K562 (cell line): ENCODE measurements around the gene LRRC4. TPM values are rescaled to one million over a fixed set of nuclear protein-coding genes. Genes with fewer than 3 reads are reported as not detected.

Source experiments
- BRF1 ChIP-seq: IDR thresholded peaks from 3 replicates; pipeline ENCODE4 v1.6.1; 2011; ENCODE audit warnings: borderline replicate concordance, mild to moderate bottlenecking; ENCODE audit not compliant: insufficient read length; ENCODE audit errors: extremely low read depth
- CBFA2T2 ChIP-seq: fragments of 450-650 bp; conservative IDR thresholded peaks from 2 replicates; pipeline ENCODE4 v1.6.1; 2017; ENCODE audit warnings: mild to moderate bottlenecking
- CCNT2 ChIP-seq: IDR thresholded peaks from 2 replicates; pipeline ENCODE4 v1.6.1; 2011; ENCODE audit warnings: borderline replicate concordance, low read depth, mild to moderate bottlenecking, moderate library complexity, mixed read lengths, low read length; ENCODE audit not compliant: insufficient read length; ENCODE audit errors: extremely low read depth
- CGGBP1 ChIP-seq: fragments of 250-450 bp; sonication (Bioruptor Pico); IDR thresholded peaks from 2 replicates; pipeline ENCODE4 v1.9.0; 2021; ENCODE audit warnings: mild to moderate bottlenecking
- DNMT1 ChIP-seq: fragments of 450-650 bp; IDR thresholded peaks from 2 replicates; pipeline ENCODE4 v1.6.1; 2016; ENCODE audit warnings: antibody characterized with exemption, mild to moderate bottlenecking
- ELF4 ChIP-seq: fragments of 450-650 bp; formaldehyde crosslinking; IDR thresholded peaks from 2 replicates; pipeline ENCODE4 v1.4.0; 2022; ENCODE audit warnings: missing genetic modification characterization
- EWSR1 ChIP-seq: fragments of 450-650 bp; IDR thresholded peaks from 2 replicates; pipeline ENCODE4 v1.6.1; 2018; ENCODE audit warnings: borderline replicate concordance, mild to moderate bottlenecking, low read depth, moderate library complexity; ENCODE audit not compliant: partially characterized antibody
- GTF2E2 ChIP-seq: fragments of 200-800 bp; sonication (Bioruptor generic); IDR thresholded peaks from 2 replicates; pipeline ENCODE4 v1.6.1; 2016; ENCODE audit warnings: missing genetic modification characterization, missing compliant biosample characterization
- HDGF ChIP-seq: fragments of 450-650 bp; IDR thresholded peaks from 2 replicates; pipeline ENCODE4 v1.6.1; 2016
- HES1 ChIP-seq: fragments of 450-650 bp; IDR thresholded peaks from 2 replicates; pipeline ENCODE4 v1.6.1; 2016; ENCODE audit warnings: low read depth, mild to moderate bottlenecking, moderate library complexity
- HOXB6 ChIP-seq: fragments of 250-450 bp; sonication (Bioruptor Pico); IDR thresholded peaks from 2 replicates; pipeline ENCODE4 v1.5.1; 2022; ENCODE audit warnings: mild to moderate bottlenecking, borderline replicate concordance
- JUNB ChIP-seq: fragments of 450-650 bp; formaldehyde crosslinking; conservative IDR thresholded peaks from 2 replicates; pipeline ENCODE4 v1.4.0; 2020; ENCODE audit warnings: mild to moderate bottlenecking
- MCM5 ChIP-seq: fragments of 450-650 bp; IDR thresholded peaks from 2 replicates; pipeline ENCODE4 v1.6.1; 2016; ENCODE audit warnings: low read depth
- MECOM ChIP-seq: fragments of 250-450 bp; sonication (Bioruptor Pico); IDR thresholded peaks from 2 replicates; pipeline ENCODE4 v1.8.0; 2022; ENCODE audit warnings: inconsistent platforms
- MEF2A ChIP-seq: IDR thresholded peaks from 2 replicates; pipeline ENCODE4 v1.6.1; 2011; ENCODE audit warnings: low read depth, mild to moderate bottlenecking, low read length, moderate library complexity; ENCODE audit not compliant: control insufficient read depth
- MEIS2 ChIP-seq: fragments of 450-650 bp; IDR thresholded peaks from 2 replicates; pipeline ENCODE4 v1.6.1; 2014; ENCODE audit warnings: mild to moderate bottlenecking; ENCODE audit not compliant: partially characterized antibody
- MTA2 ChIP-seq: fragments of 450-650 bp; IDR thresholded peaks from 2 replicates; pipeline ENCODE4 v1.6.1; 2016; ENCODE audit warnings: low read depth
- NBN ChIP-seq: fragments of 450-650 bp; IDR thresholded peaks from 2 replicates; pipeline ENCODE4 v1.6.1; 2016; ENCODE audit warnings: low read depth, mild to moderate bottlenecking
- NCOA1 ChIP-seq: fragments of 450-650 bp; IDR thresholded peaks from 2 replicates; pipeline ENCODE4 v1.6.1; 2016; ENCODE audit warnings: low read depth
- SMAD2 ChIP-seq: fragments of 150-350 bp; IDR thresholded peaks from 2 replicates; pipeline ENCODE4 v1.6.1; 2014; ENCODE audit warnings: low read depth, mild to moderate bottlenecking, low read length
- SPI1 ChIP-seq: IDR thresholded peaks from 2 replicates; pipeline ENCODE4 v1.6.1; 2011; ENCODE audit warnings: low read depth, low read length, control low read depth, borderline replicate concordance
- TFAM ChIP-seq: fragments of 250-450 bp; sonication (Bioruptor Pico); conservative IDR thresholded peaks from 2 replicates; pipeline ENCODE4 v1.5.0; 2021; ENCODE audit warnings: mild to moderate bottlenecking, moderate library complexity
- ZNF184 ChIP-seq: sonication (generic); formaldehyde crosslinking; IDR thresholded peaks from 2 replicates; pipeline ENCODE4 v1.5.0; 2020; ENCODE audit warnings: missing genetic modification reagents
- ZNF324 ChIP-seq: fragments of 250-450 bp; sonication (Bioruptor Pico); IDR thresholded peaks from 2 replicates; pipeline ENCODE4 v1.4.0; 2020; ENCODE audit warnings: mild to moderate bottlenecking
- ZNF511 ChIP-seq: sonication (generic); formaldehyde crosslinking; IDR thresholded peaks from 2 replicates; pipeline ENCODE4 v1.8.0; 2022; ENCODE audit warnings: mild to moderate bottlenecking, missing genetic modification reagents
- ZNF644 ChIP-seq: fragments of 200-800 bp; sonication (Bioruptor generic); IDR thresholded peaks from 2 replicates; pipeline ENCODE4 v1.6.1; 2016; ENCODE audit warnings: low read depth, missing genetic modification characterization, missing compliant biosample characterization
- polyA plus RNA-seq, 8 experiments: library from polyadenylated mRNA; depleted of rRNA in 4 of 8; stranded (reverse) in 5 of 8; unstranded in 3 of 8; fragments of >200 nt; fragmentation: Nextera tagmentation in 2 of 8; fragmentation: Illumina TruSeq in 1 of 8; extraction: Ambion mirVana in 2 of 8; extraction: Trizol in 1 of 8; gene quantifications; 2 replicates each; pipeline versions ENCODE4 v1.2.1 to v1.2.3, GENCODE V29; 2011 to 2014; ENCODE audit warnings: inconsistent platforms in 1 of 8, missing spikeins in 1 of 8
- total RNA-seq, 7 experiments: library from RNA; depleted of rRNA in 6 of 7; stranded (reverse); fragments of >200 nt in 6 of 7; fragmentation: Illumina TruSeq in 2 of 7; extraction: Trizol in 2 of 7; gene quantifications; 2 replicates each; pipeline versions ENCODE4 v1.2.1 to v1.2.3, GENCODE V29; 2011 to 2021; ENCODE audit warnings: low replicate concordance in 1 of 7
- TF ChIP-seq, protein P1 (sequence below): fragments of 450-650 bp; formaldehyde crosslinking; conservative IDR thresholded peaks from 2 replicates; pipeline ENCODE4 v1.4.0; 2022; ENCODE audit warnings: mild to moderate bottlenecking, missing genetic modification characterization

The LRRC4 gene
- total and polyA plus RNA-seq, 9 of the 15 experiments (the other 6 are each of a cell fraction or from before 2014, with no cell fraction given), result 0.04 to 0.11 TPM; not detected in 7

DNA sequence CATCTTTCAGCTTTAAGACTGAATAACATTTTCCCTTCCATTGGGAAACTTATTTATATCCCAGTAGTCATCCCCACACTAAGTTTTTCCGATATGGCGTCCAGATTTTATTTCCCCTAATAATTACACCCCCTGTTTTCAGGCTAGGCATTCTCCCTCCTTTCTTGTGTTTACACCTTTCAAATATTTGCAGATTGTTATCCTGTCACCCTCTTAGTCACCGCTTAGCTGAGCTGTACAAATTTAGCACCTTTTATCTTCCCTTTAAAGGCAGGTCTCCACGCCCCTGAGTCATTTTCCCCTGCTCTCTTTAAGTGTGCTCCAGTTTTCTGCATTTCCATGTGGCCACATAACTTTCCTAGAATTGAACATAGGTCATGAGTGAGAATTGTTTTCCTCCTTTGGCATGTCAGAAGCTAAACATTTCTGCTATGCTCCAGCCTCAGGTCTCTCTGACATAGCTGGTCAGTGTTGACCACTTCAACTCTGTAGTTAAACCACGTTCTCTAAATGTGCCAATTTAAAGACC, 47.4 kb downstream of the LRRC4 start (continued):
- TF ChIP-seq ZNF324 (CRISPR knock-in tag) (no peak), BRF1 (no peak), MEF2A (peak; percentile 73), HES1 (no peak), EWSR1 (no peak), TFAM (CRISPR knock-in tag) (no peak), JUNB (0 out of 2 replicates have a peak, but pooled peaks have one; percentile 21), MECOM (CRISPR knock-in tag) (no peak), CCNT2 (no peak), GTF2E2 (tag) (no peak), NBN (no peak), ZNF184 (no peak), ZNF644 (no peak), ZNF511 (CRISPR knock-in tag) (no peak), ELF4 (no peak), SPI1 (no peak), MTA2 (peak; percentile 26; the same call in 1 of the 2 replicates), CBFA2T2 (peak; percentile 45; the same call in 1 of the 2 replicates), HDGF (no peak), CGGBP1 (CRISPR knock-in tag) (no peak), NCOA1 (peak; percentile 15; the same call in 1 of the 2 replicates), MEIS2 (peak; percentile 29), DNMT1 (no peak), HOXB6 (CRISPR knock-in tag) (no peak), MCM5 (no peak), SMAD2 (no peak)
- TF ChIP-seq, protein P1, sequence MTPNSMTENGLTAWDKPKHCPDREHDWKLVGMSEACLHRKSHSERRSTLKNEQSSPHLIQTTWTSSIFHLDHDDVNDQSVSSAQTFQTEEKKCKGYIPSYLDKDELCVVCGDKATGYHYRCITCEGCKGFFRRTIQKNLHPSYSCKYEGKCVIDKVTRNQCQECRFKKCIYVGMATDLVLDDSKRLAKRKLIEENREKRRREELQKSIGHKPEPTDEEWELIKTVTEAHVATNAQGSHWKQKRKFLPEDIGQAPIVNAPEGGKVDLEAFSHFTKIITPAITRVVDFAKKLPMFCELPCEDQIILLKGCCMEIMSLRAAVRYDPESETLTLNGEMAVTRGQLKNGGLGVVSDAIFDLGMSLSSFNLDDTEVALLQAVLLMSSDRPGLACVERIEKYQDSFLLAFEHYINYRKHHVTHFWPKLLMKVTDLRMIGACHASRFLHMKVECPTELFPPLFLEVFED (CRISPR knock-in tag), result no peak
